GM19438 (cell line): ENCODE data around the gene NEGR1.
"Not testable (repeated sequence)": the region's sequence is repeated elsewhere in the genome, so short reads cannot be mapped to it uniquely, and the experiment has no call there.

Experiments used
- ATAC-seq: cut with Tn5 transposase; IDR thresholded peaks from one replicate; pipeline ENCODE4 v1.9.1; 2021; ENCODE audit warnings: low read depth; ENCODE audit not compliant: unreplicated experiment

The NEGR1 gene

GRCh38 chr1:72235931-72236330 is 46.4 kb downstream of the NEGR1 start:
- not testable (repeated sequence) for ATAC-seq

GRCh38 chr1:72235062-72235461 is 47.3 kb downstream of the NEGR1 start:
- ATAC-seq: no peak

- ATAC-seq: no peak
Observed at GRCh38 chr1:72230746-72231145, 51.6 kb downstream of the NEGR1 start.

GRCh38 chr1:72229893-72230292 is 52.4 kb downstream of the NEGR1 start:
- no peak for ATAC-seq

- ATAC-seq: no peak
Observed at GRCh38 chr1:72227667-72228066, 54.7 kb downstream of the NEGR1 start.

- no peak for ATAC-seq
Observed at GRCh38 chr1:72224506-72224905, 57.8 kb downstream of the NEGR1 start.

- ATAC-seq: no peak
Observed at GRCh38 chr1:72221811-72222210, 60.5 kb downstream of the NEGR1 start.

GRCh38 chr1:72218141-72218739 is 64.1 kb downstream of the NEGR1 start:
- no peak for ATAC-seq

- no peak for ATAC-seq
Observed at GRCh38 chr1:72207059-72207458, 75.3 kb downstream of the NEGR1 start.

- ATAC-seq: no peak
Observed at GRCh38 chr1:72202761-72203160, 79.6 kb downstream of the NEGR1 start.

- no peak for ATAC-seq
Observed at GRCh38 chr1:72197786-72198185, 84.6 kb downstream of the NEGR1 start.

GRCh38 chr1:72186733-72187307 is 95.5 kb downstream of the NEGR1 start:
- no peak for ATAC-seq

- ATAC-seq: no peak
Observed at GRCh38 chr1:72184099-72184701, 98.1 kb downstream of the NEGR1 start.

- no peak for ATAC-seq
Observed at GRCh38 chr1:72182859-72183258, 99.5 kb downstream of the NEGR1 start.

- no peak for ATAC-seq
Observed at GRCh38 chr1:72178266-72178665, 104.1 kb downstream of the NEGR1 start.

GRCh38 chr1:72177711-72178110 is 104.6 kb downstream of the NEGR1 start:
- no peak for ATAC-seq

- ATAC-seq: no peak
Observed at GRCh38 chr1:72170246-72170645, 112.1 kb downstream of the NEGR1 start.

GRCh38 chr1:72166426-72166825 is 115.9 kb downstream of the NEGR1 start:
- ATAC-seq: no peak

GRCh38 chr1:72150508-72150907 is 131.8 kb downstream of the NEGR1 start:
- no peak for ATAC-seq

GRCh38 chr1:72141875-72142274 is 140.5 kb downstream of the NEGR1 start:
- no peak for ATAC-seq

GRCh38 chr1:72140222-72140621 is 142.1 kb downstream of the NEGR1 start:
- ATAC-seq: no peak

- no peak for ATAC-seq
Observed at GRCh38 chr1:72137656-72138055, 144.7 kb downstream of the NEGR1 start.
